ENCODE data around the gene CYBA. TPM values are rescaled to one million over a fixed set of nuclear protein-coding genes. Genes with fewer than 3 reads are reported as not detected.

The CYBA gene
- total RNA-seq, 1 donor from 2014 or later: 436 TPM

DNA sequence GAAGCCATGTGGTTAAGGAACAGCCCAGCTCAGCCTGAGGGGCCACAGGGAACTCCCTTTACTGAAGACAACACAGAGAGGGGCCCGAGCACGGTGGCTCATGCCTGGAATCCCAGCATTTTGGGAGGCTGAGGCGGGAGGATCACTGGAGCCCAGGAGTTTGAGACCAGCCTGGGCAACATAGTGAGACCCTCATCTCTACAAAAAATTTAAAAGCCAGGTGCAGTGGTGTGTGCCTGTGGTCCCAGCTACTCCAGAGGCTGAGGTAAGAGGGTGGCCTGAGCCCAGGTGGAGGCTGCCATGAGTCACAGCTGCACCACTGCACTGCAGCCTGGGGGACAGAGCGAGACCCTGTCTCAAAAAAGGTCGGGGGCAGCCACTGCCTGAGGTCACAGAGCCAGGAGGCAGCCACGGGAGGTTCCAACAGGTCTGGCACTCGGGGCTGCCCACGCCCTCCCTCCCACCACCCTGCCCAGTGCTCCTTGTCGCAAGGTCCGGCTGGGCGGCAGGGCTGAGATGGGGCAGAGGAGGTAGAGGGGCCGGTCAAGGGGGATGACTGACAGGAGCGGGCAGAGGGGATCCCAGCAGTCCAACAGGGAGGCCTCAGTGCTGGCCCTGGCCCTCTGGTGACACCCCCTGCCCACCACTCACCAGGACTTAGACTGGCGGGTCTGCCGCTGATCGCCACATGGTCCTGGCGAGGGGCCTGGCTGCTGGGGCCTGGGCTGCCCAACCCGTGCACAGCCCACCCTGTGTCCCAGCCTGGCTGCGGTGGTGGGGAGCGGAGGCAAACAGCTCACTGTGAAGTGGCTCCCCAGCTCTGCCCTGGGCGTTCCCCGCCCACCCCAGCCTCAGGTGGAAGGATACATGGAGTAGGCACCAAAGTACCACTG is 3.4 kb downstream of the CYBA start:
- intact Hi-C loops (cut with micrococcal nuclease): no loop called here

DNA sequence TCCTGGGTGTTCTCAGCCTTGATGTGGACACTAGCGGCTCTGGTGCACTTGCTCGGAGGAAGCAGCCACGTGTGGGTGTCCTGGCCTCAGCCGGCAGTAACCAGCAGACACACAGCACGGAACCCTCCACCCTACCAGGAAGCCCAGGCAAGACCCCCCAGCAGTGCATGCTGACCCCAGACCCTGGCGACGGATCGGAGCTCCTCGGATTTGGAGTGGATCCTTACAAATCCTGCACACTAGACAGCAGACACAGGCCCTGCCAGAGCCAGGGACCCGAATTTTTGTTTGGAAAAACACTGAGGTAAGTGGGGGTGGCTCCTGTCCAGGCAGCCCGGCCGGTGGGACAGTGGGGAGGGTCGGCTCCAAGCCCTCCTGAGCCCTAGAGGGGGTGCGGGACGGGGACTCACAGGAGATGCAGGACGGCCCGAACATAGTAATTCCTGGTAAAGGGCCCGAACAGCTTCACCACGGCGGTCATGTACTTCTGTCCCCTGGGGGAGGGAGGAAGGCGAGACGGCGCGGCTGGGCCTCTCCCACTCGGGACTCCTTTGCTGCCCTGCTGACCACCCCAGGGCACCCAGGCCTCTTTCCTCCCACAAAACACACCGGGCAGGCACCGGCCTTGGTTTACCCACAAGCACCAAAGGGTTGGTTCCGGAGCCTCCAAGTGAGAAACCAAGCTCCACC is 4.4 kb downstream of the CYBA start:
- intact Hi-C loops (cut with micrococcal nuclease): no loop called here

DNA sequence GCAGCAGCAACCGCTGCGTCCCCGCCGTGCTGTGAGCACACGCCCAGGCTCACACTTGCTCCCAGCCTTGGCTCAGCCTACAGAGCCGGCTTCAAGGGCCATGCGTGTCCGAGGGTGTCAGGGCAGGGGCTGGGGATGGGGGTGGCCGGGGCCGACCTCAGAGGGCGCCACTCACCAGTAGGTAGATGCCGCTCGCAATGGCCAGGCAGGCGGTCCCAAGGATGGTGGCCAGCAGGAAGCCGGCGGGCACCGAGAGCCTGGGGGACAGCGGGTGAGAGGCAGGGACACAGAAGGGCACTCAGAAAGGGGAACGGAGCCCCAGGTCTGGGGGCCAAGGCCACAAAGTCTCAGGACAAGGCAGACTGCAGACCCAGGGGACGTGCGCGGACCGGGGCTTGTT is 4.9 kb downstream of the CYBA start:
- intact Hi-C loops (cut with micrococcal nuclease): no loop called here

- intact Hi-C loops (cut with micrococcal nuclease): no loop called here
Measured at GRCh38 chr16:88645455-88645854, 5.4 kb downstream of the CYBA start.

DNA sequence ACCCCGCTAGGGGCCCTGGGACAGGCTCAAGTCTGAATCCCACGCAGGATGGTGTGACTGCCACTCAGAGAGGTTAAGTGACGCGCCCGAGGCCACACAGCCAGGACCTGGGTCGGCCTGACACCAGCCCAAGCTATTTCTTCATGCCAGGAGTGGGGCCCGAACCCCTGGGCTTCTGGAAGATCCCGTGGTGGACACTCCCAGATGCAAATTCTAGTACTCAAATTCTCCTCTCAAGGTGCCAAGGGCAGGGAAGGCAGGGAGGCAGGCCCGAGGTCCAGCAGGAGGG is 7.3 kb downstream of the CYBA start:
- intact Hi-C loops (cut with micrococcal nuclease): no loop called here

- intact Hi-C loops (cut with micrococcal nuclease): no loop called here
Measured at GRCh38 chr16:88642881-88643643, 7.8 kb downstream of the CYBA start.

DNA sequence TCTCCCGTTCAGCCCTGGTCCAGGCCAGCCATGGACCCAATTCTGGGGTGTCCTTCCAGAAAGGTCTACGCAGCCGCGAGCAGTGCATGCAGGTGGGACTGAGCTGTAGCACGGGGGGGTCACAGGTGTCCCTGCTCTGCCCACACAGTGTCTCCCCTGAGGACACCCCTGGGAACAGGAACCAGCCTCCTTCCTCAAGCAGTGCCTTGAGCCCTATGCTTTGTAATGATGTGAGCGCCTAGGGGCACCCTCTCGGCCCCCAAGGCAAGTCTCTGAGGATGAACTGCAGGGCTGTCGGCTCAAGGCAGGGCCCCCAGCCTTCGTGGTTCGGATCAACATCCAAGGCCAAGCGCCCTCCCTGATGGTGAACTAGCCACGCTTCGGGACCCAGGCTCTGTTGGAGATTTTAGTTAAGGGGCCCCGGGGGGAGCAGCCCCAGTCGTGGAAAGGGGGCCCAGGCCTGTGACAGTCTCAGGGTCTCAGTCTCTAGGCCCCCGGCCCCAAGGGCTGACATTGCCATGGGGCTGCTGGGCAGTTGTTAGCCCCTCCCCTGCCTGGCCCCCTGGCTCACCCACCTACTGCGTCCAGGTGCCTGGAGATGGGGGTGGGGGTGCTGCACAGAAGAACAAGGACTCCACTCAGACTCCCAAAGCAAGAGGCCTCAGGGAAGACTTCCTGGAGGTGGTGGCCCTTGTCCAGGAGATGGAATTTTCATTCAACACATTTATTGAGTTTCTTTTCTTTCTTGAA is 10.2 kb downstream of the CYBA start:
- intact Hi-C loops (cut with micrococcal nuclease): no loop called here

GRCh38 chr16:88640039-88640495 is 10.8 kb downstream of the CYBA start:
- intact Hi-C loops (cut with micrococcal nuclease): no loop called here

GRCh38 chr16:88639231-88640038 is 11.4 kb downstream of the CYBA start:
- intact Hi-C loops (cut with micrococcal nuclease): no loop called here

GRCh38 chr16:88638323-88639230 is 12.3 kb downstream of the CYBA start, which contains the start of gene IL17C:
Gene IL17C, plus strand, starts transcription at chr16:88638572. Its CDS starts 70 bp downstream, at chr16:88638642.
- intact Hi-C loops (cut with micrococcal nuclease): no loop called here

GRCh38 chr16:88636488-88637265 is 14.2 kb downstream of the CYBA start:
- intact Hi-C loops (cut with micrococcal nuclease): no loop called here

DNA sequence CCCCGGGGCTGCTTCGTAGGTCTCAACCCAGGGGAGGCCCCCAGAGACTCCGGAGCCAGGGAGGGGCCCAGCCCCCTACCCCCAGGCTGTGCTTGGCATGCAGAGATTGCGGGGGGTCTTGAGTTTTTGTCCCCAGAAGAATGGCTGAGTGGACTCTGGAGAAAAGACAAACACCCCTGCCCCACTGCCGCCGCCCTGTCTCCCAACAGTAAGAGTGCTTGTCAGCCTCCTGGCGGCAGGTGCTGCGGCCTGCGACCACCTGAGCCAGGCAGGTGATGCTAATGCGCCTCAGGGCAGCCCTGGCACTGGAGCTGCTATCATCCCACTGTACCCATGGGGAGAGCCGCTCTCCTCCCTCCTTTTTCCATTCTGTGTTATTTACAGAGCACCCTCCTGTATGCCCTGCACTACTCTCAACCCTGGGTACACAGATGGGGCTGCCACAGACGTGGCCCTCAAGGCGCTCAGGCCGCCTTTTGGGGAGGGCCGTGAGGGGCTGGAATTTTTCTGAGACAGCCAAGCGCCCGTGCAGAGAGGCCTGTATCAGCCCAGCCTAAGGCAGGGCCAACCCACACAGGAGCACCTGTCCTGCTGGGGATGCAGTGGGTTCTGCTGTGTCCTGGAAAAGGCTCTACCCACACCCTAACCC is 15.1 kb downstream of the CYBA start:
- intact Hi-C loops (cut with micrococcal nuclease): loop anchor here (2.0 kb wide), 1 partner anchor 15 kb away; the partner anchor contains the start of gene CYBA

- intact Hi-C loops (cut with micrococcal nuclease): loop anchor here (2.0 kb wide), 1 partner anchor 16 kb away; the partner anchor contains the start of gene CYBA
Measured at GRCh38 chr16:88634994-88635670, 15.7 kb downstream of the CYBA start.

DNA sequence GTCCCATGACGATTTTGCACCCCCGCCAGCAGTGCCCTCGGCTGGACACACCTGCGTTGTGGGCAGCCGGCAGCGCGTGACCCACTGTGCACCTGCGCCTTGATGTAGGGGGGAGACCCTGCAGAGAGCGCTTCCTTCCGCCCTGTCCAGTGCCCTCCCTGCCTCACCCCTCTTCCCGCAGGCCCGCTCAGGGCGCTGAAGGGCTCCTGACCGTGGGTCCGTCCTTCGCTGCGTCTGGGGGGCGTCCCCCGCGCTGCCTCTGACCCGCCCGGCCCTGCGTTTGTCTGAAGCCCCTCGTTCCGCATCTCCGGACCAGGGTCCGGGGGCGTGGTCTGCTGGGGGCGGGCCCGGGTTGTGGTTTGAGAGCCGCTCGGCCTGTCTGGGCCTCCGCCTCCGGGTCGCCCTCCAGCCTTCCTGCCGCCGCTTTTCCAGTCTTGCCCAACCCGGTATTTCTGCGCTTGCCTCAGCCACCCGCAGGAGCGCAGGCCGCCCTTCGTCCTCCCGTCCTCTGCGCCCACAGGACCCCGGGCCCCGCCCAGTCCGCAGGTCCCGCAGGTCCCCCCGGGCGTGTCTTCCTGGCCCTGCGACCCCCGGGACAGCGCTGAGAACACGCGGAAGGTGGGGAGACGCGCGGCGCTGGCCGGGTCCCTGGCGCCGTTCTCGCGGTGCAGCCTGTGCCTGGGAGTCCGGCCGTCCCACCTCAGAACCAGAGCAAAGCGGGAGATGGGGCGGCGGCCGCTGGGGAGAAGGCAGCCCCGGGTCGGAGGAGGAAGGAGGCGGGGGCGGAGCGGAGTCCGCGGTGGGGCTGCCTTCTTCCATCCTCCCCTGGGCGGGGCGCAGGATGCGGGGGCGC is 16.5 kb downstream of the CYBA start:
- intact Hi-C loops (cut with micrococcal nuclease): loop anchor here (2.0 kb wide), 1 partner anchor 16 kb away; the partner anchor contains the start of gene CYBA

DNA sequence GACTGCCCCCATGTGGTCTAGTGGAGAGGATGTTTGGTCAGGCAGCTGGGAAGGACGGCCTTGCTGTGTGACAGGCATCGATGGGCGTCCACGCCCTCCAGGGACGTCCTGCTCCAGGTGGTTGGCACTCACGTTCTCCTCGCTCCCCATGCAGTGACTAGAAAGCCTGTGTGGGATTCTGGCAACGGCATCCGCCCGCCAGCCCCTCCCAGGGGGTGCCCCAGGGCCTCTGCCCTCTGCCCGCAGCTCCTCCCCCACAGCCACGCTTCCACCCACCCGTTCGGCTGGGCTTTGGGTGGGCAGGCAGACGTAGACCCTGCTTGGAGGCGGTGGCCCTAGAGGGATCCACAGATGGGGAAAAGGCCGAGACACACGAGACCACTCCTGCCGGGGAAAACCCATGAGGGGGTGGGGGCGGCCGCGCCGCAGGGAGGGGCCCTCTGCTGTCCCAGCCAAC is 17.1 kb downstream of the CYBA start:
- intact Hi-C loops (cut with micrococcal nuclease): loop anchor here (2.0 kb wide), 1 partner anchor 17 kb away; the partner anchor contains the start of gene CYBA

DNA sequence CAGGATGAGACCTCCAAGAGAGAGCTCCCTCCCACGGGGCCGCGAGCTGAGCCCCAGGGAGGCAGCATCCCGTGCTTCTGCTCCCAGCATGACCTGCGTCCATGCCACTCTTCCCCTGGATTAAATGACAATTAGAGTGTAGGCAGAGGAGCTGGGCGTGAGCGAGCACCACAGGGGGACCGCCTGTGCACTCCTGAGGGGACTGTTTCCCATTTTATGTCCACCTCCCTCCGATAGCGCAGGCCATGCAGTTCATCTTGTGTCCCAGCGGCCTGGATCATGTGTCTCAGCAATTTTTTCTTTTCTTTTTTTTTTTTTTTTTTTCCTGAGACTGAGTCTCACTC is 18.3 kb downstream of the CYBA start:
- intact Hi-C loops (cut with micrococcal nuclease): no loop called here

All from T-helper 2 cell treated with Interferon-gamma antibody and Interleukin-4, amounts not matched to agents 100 ng/mL and 5 ng/mL, for 36 hours (primary cell).